ENCODE results near the gene LRRTM3.

The LRRTM3 gene

DNA sequence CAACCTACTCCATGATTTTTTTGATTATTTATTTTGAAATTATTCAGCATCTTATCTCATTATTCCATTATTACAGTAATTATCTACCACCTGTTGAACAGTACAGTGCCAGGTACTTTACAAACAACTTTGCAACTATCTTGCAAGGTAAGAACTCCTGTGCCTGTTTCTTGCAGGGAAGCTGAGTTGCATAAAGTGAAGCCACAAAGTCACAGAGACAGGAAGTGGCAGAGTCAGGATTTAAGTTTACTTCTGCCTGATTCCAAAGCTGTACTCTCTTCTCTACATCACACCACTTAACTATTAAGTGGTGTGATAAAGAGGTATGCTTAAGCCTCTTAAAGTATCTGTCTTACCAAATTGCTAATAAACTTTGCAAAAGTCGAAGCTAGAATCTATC lies 80.1 kb downstream of the LRRTM3 start:
- no peaks in the 10 kb centered on the region for H3K36me3 ChIP-seq (replicated peaks; ENCODE audit: insufficient read depth, low read length)
- peak; percentile 60 for DNase-seq
- H3F3A ChIP-seq (ENCODE audit: insufficient read depth, low read length) = peaks cover 16% of the 10 kb centered on the region
- TF ChIP-seq CTCF (IDR thresholded peaks at IDR 0.05; ENCODE audit: low read length) (no peak), EZH2phosphoT487 (IDR thresholded peaks at IDR 0.05; ENCODE audit: low read length) (no peak), EZH2 (optimal IDR thresholded peaks at IDR 0.05; ENCODE audit: low read depth, low read length) (no peak)
- H3K27me3 ChIP-seq (replicated peaks; ENCODE audit: insufficient read depth, low read length) = no peaks in the 10 kb centered on the region
- H3K9me3 ChIP-seq (replicated peaks; ENCODE audit: insufficient read depth, low read length) = no peaks in the 10 kb centered on the region
- no peaks in the 10 kb centered on the region for H4K20me1 ChIP-seq (ENCODE audit: insufficient read depth, low read length)
- no peaks in the 10 kb centered on the region for H3K79me2 ChIP-seq (ENCODE audit: low read length)
- H3K4me1 ChIP-seq (ENCODE audit: low read length) = peaks cover 28% of the 10 kb centered on the region
- H2AFZ ChIP-seq (ENCODE audit: low read length) = no peak overlapping the region
- no peak overlapping the region for H3K9ac ChIP-seq (ENCODE audit: low read length)
- no peaks in the 10 kb centered on the region for H3K9me2 ChIP-seq (replicated peaks; ENCODE audit: insufficient read depth, low read length)
- H3K27ac ChIP-seq (ENCODE audit: low read length) = peak overlapping the region; percentile 12; the same call in 1 of the 2 replicates
- H3K4me2 ChIP-seq (ENCODE audit: low read depth, low read length) = peak overlapping the region; percentile 17; the same call in 1 of the 2 replicates
- H3K4me3 ChIP-seq (ENCODE audit: low read length) = no peak overlapping the region

DNA sequence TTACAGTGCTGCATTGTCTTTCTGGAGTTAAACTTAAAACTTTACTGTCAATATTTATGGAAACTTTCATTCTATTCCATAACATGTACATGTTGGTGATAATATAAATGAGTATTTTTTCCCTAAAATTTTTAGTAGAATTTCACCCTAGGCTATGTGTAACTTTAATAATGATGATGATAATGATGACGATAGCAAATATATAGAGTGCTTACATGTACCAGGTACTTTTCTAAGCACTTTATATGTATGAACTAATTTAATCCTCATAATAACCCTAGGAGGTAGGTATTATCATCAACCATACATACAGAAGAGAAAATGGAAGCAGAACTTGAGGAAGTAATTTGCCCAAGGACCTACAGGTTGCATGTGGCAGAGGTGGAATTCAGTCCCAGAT lies 85.6 kb downstream of the LRRTM3 start:
- no peak for TF ChIP-seq CTCF (IDR thresholded peaks at IDR 0.05; ENCODE audit: low read length)
- TF ChIP-seq EZH2phosphoT487 (IDR thresholded peaks at IDR 0.05; ENCODE audit: low read length) = no peak
- no peak for TF ChIP-seq EZH2 (optimal IDR thresholded peaks at IDR 0.05; ENCODE audit: low read depth, low read length)
- no peaks in the 10 kb centered on the region for H3K9me2 ChIP-seq (replicated peaks; ENCODE audit: insufficient read depth, low read length)
- no peak overlapping the region for H3K9ac ChIP-seq (ENCODE audit: low read length)
- no peak overlapping the region for H3K4me2 ChIP-seq (ENCODE audit: low read depth, low read length)
- peaks cover 5% of the 10 kb centered on the region; the same call in 1 of the 2 replicates for H3F3A ChIP-seq (ENCODE audit: insufficient read depth, low read length)
- no peak overlapping the region for H3K27ac ChIP-seq (ENCODE audit: low read length)
- no peak for DNase-seq
- H3K4me1 ChIP-seq (ENCODE audit: low read length) = peaks cover 4% of the 10 kb centered on the region
- H2AFZ ChIP-seq (ENCODE audit: low read length) = no peak overlapping the region
- H3K27me3 ChIP-seq (replicated peaks; ENCODE audit: insufficient read depth, low read length) = no peaks in the 10 kb centered on the region
- no peak overlapping the region for H3K4me3 ChIP-seq (ENCODE audit: low read length)
- no peaks in the 10 kb centered on the region for H3K9me3 ChIP-seq (replicated peaks; ENCODE audit: insufficient read depth, low read length)
- H3K79me2 ChIP-seq (ENCODE audit: low read length) = no peaks in the 10 kb centered on the region
- H3K36me3 ChIP-seq (replicated peaks; ENCODE audit: insufficient read depth, low read length) = no peaks in the 10 kb centered on the region
- H4K20me1 ChIP-seq (ENCODE audit: insufficient read depth, low read length) = no peaks in the 10 kb centered on the region

- no peaks in the 10 kb centered on the region for H3K9me3 ChIP-seq (replicated peaks; ENCODE audit: insufficient read depth, low read length)
- peaks cover 5% of the 10 kb centered on the region; the same call in 1 of the 2 replicates for H3F3A ChIP-seq (ENCODE audit: insufficient read depth, low read length)
- H3K4me1 ChIP-seq (ENCODE audit: low read length) = peaks cover 4% of the 10 kb centered on the region
- H3K4me3 ChIP-seq (ENCODE audit: low read length) = no peak overlapping the region
- DNase-seq = no peak
- no peak overlapping the region for H3K27ac ChIP-seq (ENCODE audit: low read length)
- H3K9ac ChIP-seq (ENCODE audit: low read length) = no peak overlapping the region
- no peaks in the 10 kb centered on the region for H3K27me3 ChIP-seq (replicated peaks; ENCODE audit: insufficient read depth, low read length)
- no peak overlapping the region for H2AFZ ChIP-seq (ENCODE audit: low read length)
- H3K36me3 ChIP-seq (replicated peaks; ENCODE audit: insufficient read depth, low read length) = no peaks in the 10 kb centered on the region
- no peak overlapping the region for H3K4me2 ChIP-seq (ENCODE audit: low read depth, low read length)
- no peaks in the 10 kb centered on the region for H3K9me2 ChIP-seq (replicated peaks; ENCODE audit: insufficient read depth, low read length)
- no peaks in the 10 kb centered on the region for H3K79me2 ChIP-seq (ENCODE audit: low read length)
- no peaks in the 10 kb centered on the region for H4K20me1 ChIP-seq (ENCODE audit: insufficient read depth, low read length)
- TF ChIP-seq EZH2 (optimal IDR thresholded peaks at IDR 0.05; ENCODE audit: low read depth, low read length) (no peak), EZH2phosphoT487 (IDR thresholded peaks at IDR 0.05; ENCODE audit: low read length) (no peak), CTCF (IDR thresholded peaks at IDR 0.05; ENCODE audit: low read length) (no peak)
Observed at GRCh38 chr10:67011981-67012380, 86.1 kb downstream of the LRRTM3 start.

Measured in MM.1S (cell line).